Memory B cell (primary cell): ENCODE results near the gene CCDC185.

Source experiments
- ATAC-seq: fragments of 150-1000 bp; cut with Tn5 transposase; 2 replicates; pipeline ENCODE4 v1.10.0; 2021; ENCODE audit warnings: low read depth, mild to moderate bottlenecking, moderate library complexity
- DNase-seq, 2 donors: peaks; one replicate each; pipeline ENCODE4 v3.0.0; 2022; ENCODE audit warnings: low spot score in 2 of 2
- H3K27ac Mint-ChIP-seq: one replicate; pipeline ENCODE4 v1.8.0; 2022; ENCODE audit warnings: mild to moderate bottlenecking, moderate library complexity, mixed read lengths
- H3K27me3 Mint-ChIP-seq: one replicate; pipeline ENCODE4 v1.8.0; 2022; ENCODE audit warnings: mixed read lengths
- H3K36me3 Mint-ChIP-seq: one replicate; pipeline ENCODE4 v1.8.0; 2022; ENCODE audit warnings: mild to moderate bottlenecking, mixed read lengths
- H3K4me1 Mint-ChIP-seq: one replicate; pipeline ENCODE4 v1.8.0; 2022; ENCODE audit warnings: mixed read lengths
- H3K4me3 Mint-ChIP-seq: one replicate; pipeline ENCODE4 v1.8.0; 2022; ENCODE audit warnings: mild to moderate bottlenecking, moderate library complexity, mixed read lengths
- H3K9me3 Mint-ChIP-seq: one replicate; pipeline ENCODE4 v1.8.0; 2022; ENCODE audit warnings: mixed read lengths

CCDC185 gene

DNA sequence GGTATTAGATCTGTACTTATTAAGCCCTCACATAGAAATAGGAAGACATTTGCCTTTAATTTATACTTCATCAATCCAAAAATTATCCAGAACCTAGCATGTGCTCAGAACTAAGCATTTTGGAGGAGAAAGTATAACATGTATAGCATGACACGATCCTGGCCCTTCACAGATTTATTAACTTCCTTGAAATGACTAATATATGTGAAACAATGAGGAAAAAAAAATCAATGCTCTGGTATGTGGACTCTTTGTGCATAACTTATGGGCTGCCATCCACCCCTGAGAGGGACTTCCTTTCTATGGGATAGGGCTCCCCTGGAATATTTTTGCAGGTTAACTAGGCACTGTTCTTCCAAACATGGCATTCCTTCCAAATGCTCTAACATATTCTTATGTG lies 36.6 kb downstream of the CCDC185 start:
- Mint-ChIP-seq H3K27ac (no peak overlapping the region), H3K4me1 (no peaks in the 10 kb centered on the region), H3K9me3 (peaks cover 6% of the 10 kb centered on the region), H3K4me3 (no peak overlapping the region), H3K36me3 (no peaks in the 10 kb centered on the region), H3K27me3 (peaks cover 16% of the 10 kb centered on the region)
- DNase-seq (no peak), ATAC-seq (no peak)

DNA sequence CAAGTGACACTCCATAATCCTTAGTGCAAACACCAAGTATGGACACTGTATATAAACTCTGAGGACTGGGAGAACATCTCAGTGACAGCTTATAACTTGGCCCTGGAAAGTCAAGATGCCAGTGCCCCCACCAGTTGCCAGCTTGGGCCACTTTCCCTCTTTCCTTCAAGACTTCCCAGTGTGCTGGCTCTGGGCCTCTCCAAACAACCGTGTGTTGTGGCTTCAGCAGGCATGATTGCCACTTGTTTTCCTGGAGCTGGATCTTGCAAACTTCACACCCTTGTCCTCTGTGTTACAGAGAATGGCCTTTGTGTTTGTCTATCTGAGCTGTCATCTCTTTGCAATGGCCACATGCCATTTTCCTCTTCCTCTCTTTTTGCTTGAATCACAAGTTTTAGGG lies 37.0 kb downstream of the CCDC185 start:
- H3K4me1 Mint-ChIP-seq: no peaks in the 10 kb centered on the region
- H3K27ac Mint-ChIP-seq: no peak overlapping the region
- no peak overlapping the region for H3K4me3 Mint-ChIP-seq

DNA sequence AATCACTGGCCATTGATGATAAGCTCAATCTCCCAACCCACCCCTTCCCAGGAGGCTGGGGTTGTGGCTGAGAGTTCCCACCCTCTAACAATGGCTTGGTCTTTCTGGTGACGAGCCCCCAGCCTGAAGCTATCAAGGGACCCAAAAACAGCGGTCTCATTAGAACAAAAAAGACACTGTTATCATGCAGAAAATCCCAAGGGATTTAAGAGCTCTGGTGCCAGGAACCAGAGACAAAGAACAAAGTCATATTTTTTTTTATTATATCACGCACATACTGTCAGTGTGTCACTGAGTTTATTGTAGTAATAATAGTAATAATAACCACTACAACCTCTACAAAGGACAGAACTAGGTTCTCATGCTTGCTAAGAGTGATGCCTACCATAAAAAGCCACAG lies 43.9 kb downstream of the CCDC185 start:
- no peaks in the 10 kb centered on the region for H3K36me3 Mint-ChIP-seq
- H3K27ac Mint-ChIP-seq: no peak overlapping the region
- H3K27me3 Mint-ChIP-seq: peaks cover 4% of the 10 kb centered on the region
- no peaks in the 10 kb centered on the region for H3K4me1 Mint-ChIP-seq
- no peak overlapping the region for H3K4me3 Mint-ChIP-seq
- no peaks in the 10 kb centered on the region for H3K9me3 Mint-ChIP-seq
- no peak for ATAC-seq
- no peak for DNase-seq

More for the DNA sequence above, 37.0 kb downstream of the CCDC185 start:
- DNase-seq (no peak), ATAC-seq (no peak)
- peaks cover 6% of the 10 kb centered on the region for H3K9me3 Mint-ChIP-seq
- peaks cover 16% of the 10 kb centered on the region for H3K27me3 Mint-ChIP-seq
- no peaks in the 10 kb centered on the region for H3K36me3 Mint-ChIP-seq

DNA sequence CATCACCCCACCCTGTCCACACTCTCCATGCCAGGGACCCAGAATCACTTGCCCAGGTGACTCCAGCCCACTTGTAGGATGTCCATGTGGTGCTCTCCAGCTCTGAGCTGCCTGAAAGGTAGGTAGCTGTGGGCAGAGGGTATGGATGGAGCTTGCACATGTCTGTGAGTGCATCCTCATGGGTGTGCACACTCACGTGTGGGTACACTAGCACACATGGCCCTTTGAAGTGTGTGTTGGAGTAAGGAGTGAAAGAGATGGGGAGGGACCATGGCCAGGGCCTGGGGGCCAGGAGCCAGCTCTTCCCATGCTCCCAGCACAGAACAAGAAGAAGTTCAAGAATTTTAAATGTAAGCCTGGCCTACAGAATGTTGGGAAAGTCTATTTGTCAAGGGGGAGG lies 50.2 kb downstream of the CCDC185 start:
- Mint-ChIP-seq H3K4me1 (no peaks in the 10 kb centered on the region), H3K27me3 (peaks cover 5% of the 10 kb centered on the region), H3K27ac (no peak overlapping the region), H3K9me3 (peaks cover 8% of the 10 kb centered on the region), H3K4me3 (no peak overlapping the region), H3K36me3 (no peaks in the 10 kb centered on the region)
- no peak for ATAC-seq
- no peak for DNase-seq

DNA sequence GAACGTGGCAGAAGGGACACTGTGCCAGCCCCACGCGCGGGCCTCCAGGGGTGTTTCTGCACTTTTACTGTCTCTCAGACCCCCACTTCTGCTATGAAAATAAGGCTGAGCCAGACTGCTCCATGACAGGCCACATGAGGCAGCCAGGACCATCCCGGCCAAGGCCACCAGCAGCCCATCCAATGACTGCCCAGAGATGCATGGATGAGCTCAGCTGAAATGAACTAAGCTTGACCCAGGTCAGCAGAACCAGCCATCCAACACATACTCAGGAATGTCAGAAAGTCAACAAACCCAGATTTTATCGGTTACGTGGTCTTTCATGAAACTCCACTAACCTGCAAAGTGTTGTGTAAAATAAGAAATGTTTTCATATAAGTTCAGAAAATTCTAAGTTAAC lies 51.2 kb downstream of the CCDC185 start:
- ATAC-seq (no peak), DNase-seq (no peak)
- Mint-ChIP-seq H3K27ac (no peak overlapping the region), H3K27me3 (peaks cover 5% of the 10 kb centered on the region), H3K36me3 (no peaks in the 10 kb centered on the region), H3K4me3 (no peak overlapping the region), H3K4me1 (no peaks in the 10 kb centered on the region), H3K9me3 (peaks cover 8% of the 10 kb centered on the region)
